ENCODE measurements around the gene NAPSA. TPM values are rescaled to one million over a fixed set of nuclear protein-coding genes. Genes with fewer than 3 reads are reported as not detected.
"Not testable (repeated sequence)": the region's sequence is repeated elsewhere in the genome, so short reads cannot be mapped to it uniquely, and the experiment has no call there.

Gene NAPSA
- total RNA-seq, 2 donors from 2014 or later = 1.8 to 2.3 TPM

DNA sequence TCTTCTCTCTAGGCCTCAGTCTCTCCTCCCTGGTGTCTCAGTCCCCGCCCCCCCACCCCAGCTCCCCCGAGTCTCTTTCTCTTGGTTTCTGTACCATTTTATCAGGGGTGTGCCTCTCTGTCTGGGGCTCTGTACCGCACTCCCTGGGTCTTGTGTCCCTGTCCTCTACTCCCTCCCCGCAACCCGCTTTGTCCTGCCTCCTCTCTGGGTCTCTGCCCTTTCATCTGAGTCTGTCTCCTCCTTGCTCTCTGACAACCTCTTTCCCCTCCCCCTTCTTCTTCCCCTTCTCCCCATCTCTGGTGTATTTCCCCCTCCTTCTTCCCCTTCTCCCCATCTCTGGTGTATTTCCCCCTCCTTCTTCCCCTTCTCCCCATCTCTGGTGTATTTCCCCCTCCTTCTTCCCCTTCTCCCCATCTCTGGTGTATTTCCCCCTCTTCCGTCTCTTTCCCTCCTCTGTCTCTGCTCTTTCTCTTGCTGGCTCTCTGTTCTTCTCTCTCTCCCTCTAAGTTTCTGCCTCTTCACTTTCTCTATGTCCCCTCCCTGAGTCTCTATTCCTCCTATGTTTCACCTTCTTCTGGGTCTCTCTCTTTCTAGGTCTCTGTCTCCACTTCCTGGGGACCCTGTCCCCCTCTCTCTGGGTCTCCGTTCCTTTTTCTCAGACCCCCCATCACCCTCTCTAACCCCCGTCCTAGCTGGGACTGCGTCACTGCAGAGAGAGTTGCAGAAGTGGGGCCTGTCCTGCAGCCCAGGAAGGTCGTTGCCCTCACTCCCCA lies 34.0 kb downstream of the NAPSA start:
- Histone ChIP-seq H3K36me3 (replicated peaks in 1 of 2; ENCODE audit: insufficient read depth in 1 of 2, low read depth in 2 of 2) (no peaks in the 10 kb centered on the region), H3K27ac (peak overlapping the region; percentile 65 to 84 (median 80)), H3K4me3 (no peak overlapping the region), H3K9me3 (no peaks in the 10 kb centered on the region), H3K4me1 (peaks cover 81% of the 10 kb centered on the region), H3K27me3 (no peaks in the 10 kb centered on the region)
- intact Hi-C loops (cut with DNase I) = no loop called here
- DNase-seq (no peak), ATAC-seq (no peak)
- WGBS, 2 donors = 16 to 25% methylated on average over 10 of the region's 10 CpGs
- TF ChIP-seq POLR2A (IDR thresholded peaks at IDR 0.05) = no peak
- TF ChIP-seq, protein P1, sequence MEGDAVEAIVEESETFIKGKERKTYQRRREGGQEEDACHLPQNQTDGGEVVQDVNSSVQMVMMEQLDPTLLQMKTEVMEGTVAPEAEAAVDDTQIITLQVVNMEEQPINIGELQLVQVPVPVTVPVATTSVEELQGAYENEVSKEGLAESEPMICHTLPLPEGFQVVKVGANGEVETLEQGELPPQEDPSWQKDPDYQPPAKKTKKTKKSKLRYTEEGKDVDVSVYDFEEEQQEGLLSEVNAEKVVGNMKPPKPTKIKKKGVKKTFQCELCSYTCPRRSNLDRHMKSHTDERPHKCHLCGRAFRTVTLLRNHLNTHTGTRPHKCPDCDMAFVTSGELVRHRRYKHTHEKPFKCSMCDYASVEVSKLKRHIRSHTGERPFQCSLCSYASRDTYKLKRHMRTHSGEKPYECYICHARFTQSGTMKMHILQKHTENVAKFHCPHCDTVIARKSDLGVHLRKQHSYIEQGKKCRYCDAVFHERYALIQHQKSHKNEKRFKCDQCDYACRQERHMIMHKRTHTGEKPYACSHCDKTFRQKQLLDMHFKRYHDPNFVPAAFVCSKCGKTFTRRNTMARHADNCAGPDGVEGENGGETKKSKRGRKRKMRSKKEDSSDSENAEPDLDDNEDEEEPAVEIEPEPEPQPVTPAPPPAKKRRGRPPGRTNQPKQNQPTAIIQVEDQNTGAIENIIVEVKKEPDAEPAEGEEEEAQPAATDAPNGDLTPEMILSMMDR (IDR thresholded peaks at IDR 0.05) = no peak

- Histone ChIP-seq H3K36me3 (replicated peaks in 1 of 2; ENCODE audit: insufficient read depth in 1 of 2, low read depth in 2 of 2) (no peaks in the 10 kb centered on the region), H3K27me3 (no peaks in the 10 kb centered on the region), H3K4me3 (no peak overlapping the region), H3K27ac (peak overlapping the region in 3 of 4 donors; percentile 72 to 83 (median 78)), H3K4me1 (peaks cover 87% of the 10 kb centered on the region), H3K9me3 (no peaks in the 10 kb centered on the region)
- TF ChIP-seq, protein P1 (IDR thresholded peaks at IDR 0.05) = peak in 1 of 7 experiments; percentile 8
- TF ChIP-seq POLR2A (IDR thresholded peaks at IDR 0.05) = peak in 1 of 3 donors; percentile 51
- DNase-seq (peak; percentile 82 to 91 (median 88)), ATAC-seq (peak; percentile 25)
- intact Hi-C loops (cut with DNase I) = no loop called here
- WGBS, 2 donors = 8 to 9% methylated on average over 38 to 48 of the region's 48 CpGs
These were observed 34.9 kb downstream of the NAPSA start for GRCh38 chr19:50330365-50331078.

DNA sequence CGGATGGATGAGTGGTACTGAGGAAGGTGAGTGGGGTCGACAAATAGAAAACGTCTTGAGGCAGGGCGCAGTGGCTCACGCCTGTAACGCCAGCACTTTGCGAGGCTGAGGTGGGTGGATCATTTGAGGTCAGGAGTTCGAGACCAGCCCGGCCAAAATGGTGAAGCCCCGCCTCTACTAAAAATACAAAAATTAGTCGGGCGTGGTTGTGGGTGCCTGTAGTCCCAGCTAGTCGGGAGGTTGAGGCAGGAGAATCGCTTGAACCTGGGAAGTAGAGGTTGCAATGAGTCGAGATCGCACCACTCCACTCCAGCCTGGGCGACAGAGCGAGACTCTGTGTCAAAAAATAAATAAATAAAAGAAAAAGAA lies 35.5 kb downstream of the NAPSA start:
- 28 to 34% methylated on average over 17 to 18 of the region's 18 CpGs for WGBS, 2 donors
- not testable (repeated sequence) for H3K27me3 ChIP-seq
- peaks cover 85% of the 10 kb centered on the region for H3K4me1 ChIP-seq

GRCh38 chr19:50329146-50329925 lies 36.1 kb downstream of the NAPSA start, which contains the start of gene KCNC3:
TSS of gene KCNC3 (minus strand) at chr19:50329377. CDS start at chr19:50329082, 295 bp downstream.
- peak; percentile 84 for ATAC-seq
- DNase-seq = peak; percentile 100
- WGBS, 2 donors = 2 to 4% methylated on average over 37 to 43 of the region's 43 CpGs
- intact Hi-C loops (cut with DNase I) = no loop called here
- no peaks in the 10 kb centered on the region for H3K36me3 ChIP-seq (replicated peaks in 1 of 2; ENCODE audit: insufficient read depth in 1 of 2, low read depth in 2 of 2)
- TF ChIP-seq, protein P1 (IDR thresholded peaks at IDR 0.05) = peak in 1 of 7 experiments; percentile 13
- TF ChIP-seq POLR2A (IDR thresholded peaks at IDR 0.05) = peak; percentile 40 to 77 (median 65)
- peak within 1 kb of the TSS; percentile 50 to 78 (median 74) for H3K27ac ChIP-seq
- H3K9me3 ChIP-seq = no peaks in the 10 kb centered on the region
- H3K4me3 ChIP-seq = no peak within 1 kb of the TSS
- H3K4me1 ChIP-seq = peaks cover 79% of the 10 kb centered on the region
- no peaks in the 10 kb centered on the region for H3K27me3 ChIP-seq

More for the DNA sequence above, 35.5 kb downstream of the NAPSA start:
- H3K36me3 ChIP-seq (replicated peaks in 1 of 2; ENCODE audit: insufficient read depth in 1 of 2, low read depth in 2 of 2); ATAC-seq; H3K9me3 ChIP-seq; H3K4me3 ChIP-seq; intact Hi-C loops (cut with DNase I); DNase-seq: not testable (repeated sequence)
- peak overlapping the region; percentile 50 to 78 (median 74) for H3K27ac ChIP-seq

GRCh38 chr19:50328873-50329145 lies 36.6 kb downstream of the NAPSA start:
- no peak for TF ChIP-seq POLR2A (IDR thresholded peaks at IDR 0.05)
- TF ChIP-seq, protein P1 (IDR thresholded peaks at IDR 0.05) = peak in 2 of 7 experiments; percentile 28 to 42
- intact Hi-C loops (cut with DNase I) = no loop called here
- Histone ChIP-seq H3K4me3 (no peak overlapping the region), H3K27me3 (no peaks in the 10 kb centered on the region), H3K9me3 (no peaks in the 10 kb centered on the region), H3K27ac (no peak overlapping the region), H3K36me3 (replicated peaks in 1 of 2; ENCODE audit: insufficient read depth in 1 of 2, low read depth in 2 of 2) (no peaks in the 10 kb centered on the region), H3K4me1 (peaks cover 74% of the 10 kb centered on the region)
- WGBS, 2 donors = 0% methylated on average over 5 of the region's 40 CpGs; no CpG with 5 or more reads in 1 of the 2 donors
- ATAC-seq = no peak
- no peak for DNase-seq
